ENCODE measurements around the gene PRKCH. TPM values are rescaled to one million over a fixed set of nuclear protein-coding genes. Genes with fewer than 3 reads are reported as not detected.

The PRKCH gene
- total and polyA plus RNA-seq, 10 of the 15 experiments (the other 5 are each of a cell fraction or from before 2014, with no cell fraction given) = 10.7 to 140 (median 33.2) TPM

- TF ChIP-seq ZBTB40 (IDR thresholded peaks at IDR 0.05; ENCODE audit: borderline replicate concordance) (no peak), NBN (IDR thresholded peaks at IDR 0.05) (no peak)
Observed at GRCh38 chr14:61470961-61471293, 149.5 kb downstream of the PRKCH start (continued).

DNA sequence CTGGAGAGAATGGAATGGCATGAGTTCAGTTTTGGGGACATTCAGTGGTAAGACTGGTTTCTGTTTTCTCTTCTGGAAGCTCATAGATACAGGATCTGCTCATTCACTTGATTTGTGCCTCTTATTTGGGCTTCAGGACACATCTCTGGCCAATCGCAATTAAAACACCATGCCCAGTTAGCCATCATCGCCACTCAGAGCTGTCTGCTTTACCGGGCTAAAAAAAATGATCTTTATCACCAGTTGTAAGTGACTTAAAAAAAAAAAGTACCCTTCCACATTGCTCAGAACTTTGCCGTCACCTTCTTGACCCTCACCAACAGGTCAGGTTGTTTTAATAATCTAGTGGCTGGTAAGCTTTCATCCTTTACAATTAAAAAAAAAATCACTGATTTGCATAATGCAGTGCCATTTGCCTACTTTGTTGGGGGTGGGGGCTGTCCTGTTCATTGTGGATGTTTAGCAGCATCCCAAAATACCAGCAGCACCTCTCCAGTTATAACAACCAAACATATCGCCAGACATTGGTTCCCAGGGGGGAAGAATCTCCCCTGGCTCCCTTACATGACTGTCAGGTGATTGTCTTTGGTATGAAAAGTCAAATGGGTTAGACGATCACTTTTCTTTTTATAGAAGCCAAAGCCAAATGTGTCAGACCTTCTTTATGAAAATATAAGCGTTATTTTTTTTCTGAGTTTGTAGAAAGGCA lies 150.1 kb downstream of the PRKCH start:
- no peak for DNase-seq (ENCODE audit: low read depth, low spot score)
- ChIA-PET POLR2A (interaction anchor here (0.7 to 1.3 kb wide), 3 partner anchors 32 to 292 kb away, joined by 3 read pairs; no protein-coding TSS in a partner anchor), SMC1A (ENCODE audit: uncharacterized antibody, unreplicated experiment) (interaction anchor here (0.6 to 2.8 kb wide), 16 partner anchors 11 to 375 kb away, joined by 3 to 16 read pairs (median 3); no protein-coding TSS in a partner anchor), CTCF (interaction anchor here (0.6 to 3.5 kb wide), 13 partner anchors 8 to 366 kb away, joined by 3 to 25 read pairs (median 4); no protein-coding TSS in a partner anchor), RAD21 (ENCODE audit: unreplicated experiment) (interaction anchor here (1.1 to 3.9 kb wide), 4 partner anchors 30 to 366 kb away, joined by 4 to 17 read pairs (median 5); no protein-coding TSS in a partner anchor)
- Histone ChIP-seq H3K79me2 (ENCODE audit: control insufficient read depth, insufficient read depth, low read length) (peaks cover 11% of the 10 kb centered on the region), H3K4me1 (ENCODE audit: control insufficient read depth, insufficient read depth, low read length) (peaks cover 29% of the 10 kb centered on the region), H3K4me2 (ENCODE audit: control insufficient read depth, insufficient read depth) (peak overlapping the region; percentile 82), H3K9me3 (replicated peaks; ENCODE audit: control insufficient read depth, insufficient read depth, low read length) (no peaks in the 10 kb centered on the region), H3K27me3 (replicated peaks in 1 of 2; ENCODE audit: control insufficient read depth in 2 of 2, insufficient read depth in 2 of 2, low read length in 1 of 2) (no peaks in the 10 kb centered on the region), H2AFZ (ENCODE audit: control insufficient read depth, low read depth, low read length) (peak overlapping the region; percentile 25; the same call in 1 of the 2 replicates), H3K27ac (ENCODE audit: control insufficient read depth, insufficient read depth) (peak overlapping the region; percentile 55), H3K4me3 (peak overlapping the region; percentile 57), H3K36me3 (ENCODE audit: control insufficient read depth in 2 of 2, insufficient read depth in 2 of 2, low read length in 1 of 2) (peaks cover 0 to 9% of the 10 kb centered on the region in 2 experiments; a peak in 3 of 4 replicates), H4K20me1 (ENCODE audit: control insufficient read depth, insufficient read depth) (no peaks in the 10 kb centered on the region), H3K9ac (ENCODE audit: control insufficient read depth, insufficient read depth, low read length) (peak overlapping the region; percentile 48)
- no peak for ATAC-seq
- intact Hi-C loops (cut with micrococcal nuclease; ENCODE audit: unreplicated experiment) (no loop called here), in situ Hi-C loops (cut with MboI) (no loop called here)
- BruUV-seq (replicated peaks) = no TSS peak
- 30% methylated on average over 7 of the region's 7 CpGs for WGBS (ENCODE audit: insufficient coverage, insufficient replicate concordance, low lambda C conversion rate, missing lambda C conversion rate)
- FAIRE-seq = no peak
- TF ChIP-seq RAD21 (IDR thresholded peaks at IDR 0.05; ENCODE audit: insufficient read depth, low read depth, low read length) = no peak
- no peak for TF ChIP-seq WRNIP1 (IDR thresholded peaks at IDR 0.05; ENCODE audit: borderline replicate concordance, low read depth, low read length)
- TF ChIP-seq MEF2B (IDR thresholded peaks at IDR 0.05; ENCODE audit: partially characterized antibody, poor library complexity, severe bottlenecking) = peak; percentile 68
- peak; percentile 36; the same call in 1 of the 2 replicates for TF ChIP-seq ZNF384 (IDR thresholded peaks at IDR 0.05; ENCODE audit: borderline replicate concordance, low read depth, low read length)
- 0 out of 2 replicates have a peak, but pooled peaks have one; percentile 18 for TF ChIP-seq NR2F1 (conservative IDR thresholded peaks at IDR 0.05)
- TF ChIP-seq SUPT20H (IDR thresholded peaks at IDR 0.05; ENCODE audit: borderline replicate concordance, control insufficient read depth, low read depth, low read length) = no peak
- TF ChIP-seq BHLHE40 (IDR thresholded peaks at IDR 0.05; ENCODE audit: borderline replicate concordance in 1 of 2, low read depth in 2 of 2, low read length in 1 of 2) = no peak

All from GM12878 (cell line).